GM12891 (cell line): ENCODE results near the gene POLR3B. TPM values are rescaled to one million over a fixed set of nuclear protein-coding genes. Genes with fewer than 3 reads are reported as not detected.
A peak's percentile ranks its signal among the peaks of the same experiment; 100 is the strongest.
"Not testable (repeated sequence)": the region's sequence is repeated elsewhere in the genome, so short reads cannot be mapped to it uniquely, and the experiment has no call there.

Experiments used
- DNase-seq: peaks from one replicate; pipeline ENCODE4 v3.0.0; 2011; ENCODE audit warnings: low spot score; ENCODE audit not compliant: insufficient read length
- FAIRE-seq: peaks from 2 replicates; lab custom pipeline; 2011; peaks lifted over from hg19 to GRCh38; lab: Jason Lieb, UNC
- PAX5 ChIP-seq: IDR thresholded peaks from 2 replicates; pipeline ENCODE4 v1.6.1; 2011; ENCODE audit warnings: low read length, moderate library complexity, mild to moderate bottlenecking; ENCODE audit not compliant: insufficient read depth, severe bottlenecking
- POLR2A ChIP-seq: IDR thresholded peaks from 2 replicates; pipeline ENCODE4 v1.6.1; 2011; ENCODE audit warnings: low read depth, low read length, control low read depth
- POLR2AphosphoS5 ChIP-seq: IDR thresholded peaks from 2 replicates; pipeline ENCODE4 v1.6.1; 2011; ENCODE audit warnings: low read depth, low read length, control low read depth
- POU2F2 ChIP-seq: IDR thresholded peaks from 2 replicates; pipeline ENCODE4 v1.6.1; 2011; ENCODE audit warnings: low read depth, mild to moderate bottlenecking, control low read depth, low read length, moderate library complexity
- SPI1 ChIP-seq: IDR thresholded peaks from 2 replicates; pipeline ENCODE4 v1.6.1; 2011; ENCODE audit warnings: low read depth, low read length, control low read depth
- TAF1 ChIP-seq: IDR thresholded peaks from 2 replicates; pipeline ENCODE4 v1.6.1; 2011; ENCODE audit warnings: low read depth, low read length, control low read depth
- polyA plus RNA-seq: library from polyadenylated mRNA; unstranded; fragments of >200 nt; gene quantifications from one replicate; pipeline ENCODE4 v1.2.1, GENCODE V29; 2012; ENCODE audit warnings: low read depth, missing spikeins, inconsistent platforms; ENCODE audit not compliant: missing spikeins

POLR3B gene
- 3.1 TPM for polyA plus RNA-seq

DNA sequence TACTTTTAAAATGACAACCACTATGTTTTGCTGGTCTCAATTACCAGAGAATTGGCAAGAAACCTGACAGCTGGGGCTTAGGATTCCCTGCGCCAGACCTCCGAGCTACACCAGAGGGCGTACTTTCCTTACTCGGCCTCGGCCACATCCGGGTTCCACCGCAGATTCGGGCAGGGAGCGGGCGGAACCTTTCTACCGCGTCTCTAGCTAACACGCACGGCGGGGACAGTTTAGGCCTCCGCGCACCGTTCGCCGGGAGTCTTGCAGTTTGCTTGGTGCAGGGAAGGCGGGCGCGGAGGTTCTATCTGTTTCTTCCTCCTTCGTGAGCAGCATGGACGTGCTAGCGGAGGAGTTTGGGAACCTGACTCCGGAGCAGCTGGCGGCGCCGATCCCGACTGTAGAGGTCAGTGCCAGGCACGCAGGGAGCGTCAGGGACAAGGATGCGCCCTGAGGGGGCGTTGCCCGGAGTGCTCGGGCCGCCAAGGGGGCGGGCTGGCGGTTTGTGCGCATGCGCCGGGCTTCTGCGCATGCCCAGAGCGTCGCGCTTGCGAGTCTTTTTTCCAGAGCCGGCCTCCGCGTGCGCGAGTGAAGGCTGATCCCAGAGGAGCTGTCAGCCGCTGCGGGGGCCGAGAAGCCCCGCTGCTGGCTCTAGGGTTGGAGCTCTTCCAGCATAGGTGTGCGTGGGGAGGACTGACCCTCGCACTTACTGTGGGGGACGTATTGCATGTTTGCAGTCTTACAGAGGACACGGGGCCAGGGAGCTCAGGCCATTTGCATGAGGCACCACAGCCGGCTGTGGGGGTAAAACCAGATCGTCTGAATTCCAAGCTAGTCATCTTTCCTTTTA lies at the start of gene POLR3B:
Gene POLR3B (plus strand): TSS at position 200 of the 847 bp plus-strand sequence. CDS start 132 bp downstream, at position 332.
- DNase-seq: peak; percentile 86
- TF ChIP-seq POLR2A (peak; percentile 77), SPI1 (no peak), PAX5 (no peak), POLR2AphosphoS5 (peak; percentile 73), POU2F2 (peak; percentile 94), TAF1 (peak; percentile 62)
- FAIRE-seq: peak; percentile 94

DNA sequence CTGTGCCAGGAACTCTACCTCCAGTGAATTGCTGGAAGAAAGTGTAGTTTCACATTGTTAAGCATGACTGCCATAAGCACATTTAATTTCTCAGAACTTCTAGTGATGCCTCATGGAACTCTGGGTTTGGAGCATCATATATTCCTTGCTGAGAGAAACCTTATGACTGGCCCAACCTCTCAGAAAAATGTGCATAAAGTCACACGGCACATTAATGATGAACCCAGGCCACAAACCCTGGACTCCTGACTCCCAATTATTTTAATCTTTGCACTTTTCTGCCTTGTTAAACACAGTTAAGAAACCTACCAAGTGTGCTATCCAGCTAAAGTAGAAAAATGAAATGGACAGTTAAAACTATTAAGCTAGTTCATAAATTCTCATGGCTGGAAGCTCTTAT lies 49.4 kb upstream of the POLR3B start:
- DNase-seq (no peak), FAIRE-seq (no peak)
- TF ChIP-seq POLR2AphosphoS5: no peak
- no peak for TF ChIP-seq POU2F2
- no peak for TF ChIP-seq PAX5
- TF ChIP-seq SPI1: no peak
- TF ChIP-seq TAF1: no peak
- no peak for TF ChIP-seq POLR2A

DNA sequence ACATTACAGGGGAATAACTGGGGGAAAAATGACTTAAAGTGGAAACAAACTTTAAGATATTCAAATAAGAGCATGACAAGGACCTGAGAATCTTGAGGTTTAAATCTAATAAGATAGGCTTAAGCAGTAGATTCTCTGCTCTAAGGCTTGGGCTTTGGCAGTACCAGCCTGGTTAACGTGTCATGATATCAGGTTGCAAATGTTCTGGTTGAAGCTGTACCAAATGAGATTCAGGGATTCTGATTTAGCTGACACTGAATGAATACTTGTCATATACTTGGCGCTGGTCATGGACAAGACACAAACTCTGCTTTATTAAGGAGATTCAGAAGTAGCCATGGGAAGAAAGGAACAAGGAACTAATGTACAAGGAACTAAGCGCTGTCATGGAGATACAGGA lies 48.9 kb upstream of the POLR3B start:
- no peak for DNase-seq
- no peak for TF ChIP-seq POU2F2
- FAIRE-seq: no peak

DNA sequence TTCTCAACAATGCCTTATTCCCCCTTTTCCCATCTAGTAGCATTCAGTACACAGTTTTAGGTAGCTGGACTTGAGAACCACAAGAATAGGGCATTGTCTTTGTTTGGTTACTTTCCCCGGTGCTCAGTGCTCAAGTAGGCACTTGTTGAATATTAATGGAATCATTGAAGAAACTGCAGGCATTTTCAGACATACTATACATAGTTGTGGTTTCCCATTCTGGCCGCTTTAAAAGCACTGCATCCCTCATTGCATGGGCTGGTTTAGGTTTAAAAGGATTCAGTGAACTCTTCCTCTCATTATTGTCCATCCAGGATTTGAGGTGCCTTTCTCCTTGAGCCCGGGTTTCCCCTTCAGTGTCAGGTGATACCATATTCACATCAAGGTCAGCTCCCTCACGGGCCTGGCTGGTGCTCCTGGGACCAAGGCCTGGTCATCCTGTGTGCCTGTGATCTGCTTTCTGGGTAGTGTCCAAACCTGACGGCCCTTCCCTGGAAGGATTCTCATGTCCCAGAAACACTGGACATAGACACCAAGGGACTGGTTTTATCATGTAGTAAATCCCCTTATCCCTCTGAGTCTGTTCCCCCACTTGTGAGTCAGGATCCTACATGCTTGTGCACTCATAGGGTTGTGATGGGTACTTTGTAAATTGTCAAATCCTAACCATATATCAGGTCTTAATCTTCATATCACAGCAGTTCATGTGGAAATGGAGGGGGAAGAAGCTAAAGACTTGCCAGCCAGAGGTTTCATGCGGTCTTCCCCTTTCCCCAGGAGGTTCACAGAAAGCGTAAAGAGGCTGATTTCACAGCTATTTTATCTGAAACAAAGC lies 47.7 kb upstream of the POLR3B start:
- no peak for TF ChIP-seq POLR2A
- no peak for TF ChIP-seq PAX5
- no peak for TF ChIP-seq POLR2AphosphoS5
- no peak for TF ChIP-seq POU2F2
- TF ChIP-seq SPI1: no peak
- no peak for TF ChIP-seq TAF1
- no peak for FAIRE-seq
- DNase-seq: no peak

DNA sequence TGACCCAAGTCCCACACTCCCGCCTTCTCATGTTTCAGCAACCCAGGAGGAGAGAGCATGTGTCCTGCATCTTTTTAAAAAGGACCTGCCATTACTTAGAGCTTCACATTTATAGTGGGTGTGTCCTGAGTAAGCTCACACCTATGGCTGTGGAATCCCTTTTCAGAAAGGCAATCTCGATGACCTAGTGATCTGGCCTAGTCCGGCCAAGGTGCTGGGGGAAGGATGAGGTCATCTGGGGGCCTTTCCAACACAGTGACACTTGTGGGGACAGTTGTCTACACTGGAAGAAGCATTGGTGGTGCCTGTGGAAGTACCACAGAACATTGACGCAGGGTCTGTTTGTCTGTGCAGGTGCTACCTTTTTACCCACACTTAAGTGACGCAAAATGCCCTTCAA lies 46.9 kb upstream of the POLR3B start:
- DNase-seq (no peak), FAIRE-seq (peak; percentile 58)
- TF ChIP-seq POU2F2: 0 out of 2 replicates have a peak, but pooled peaks have one; percentile 31
- TF ChIP-seq PAX5: no peak

DNA sequence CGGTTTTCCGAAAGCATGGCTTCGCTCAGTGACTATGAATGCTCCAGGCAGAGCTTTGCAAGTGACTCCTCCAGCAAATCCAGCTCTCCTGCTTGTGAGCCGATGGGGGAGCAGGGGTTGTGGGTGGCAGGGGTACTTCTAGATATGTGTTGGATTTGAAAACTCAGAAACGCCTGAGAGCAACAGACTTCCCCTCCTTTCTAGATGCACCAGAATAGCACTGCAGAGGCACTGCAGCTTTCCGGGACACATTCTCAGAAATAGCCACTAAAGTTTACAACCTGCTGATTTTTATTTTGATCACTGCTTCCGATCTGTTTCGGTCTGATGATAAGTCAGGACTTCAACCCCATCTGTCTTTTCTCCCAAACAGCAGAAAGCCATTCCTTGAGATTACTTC lies 46.4 kb upstream of the POLR3B start:
- TF ChIP-seq POLR2A (no peak), TAF1 (no peak), POLR2AphosphoS5 (no peak), PAX5 (no peak)
- DNase-seq: no peak
- FAIRE-seq: peak; percentile 59

DNA sequence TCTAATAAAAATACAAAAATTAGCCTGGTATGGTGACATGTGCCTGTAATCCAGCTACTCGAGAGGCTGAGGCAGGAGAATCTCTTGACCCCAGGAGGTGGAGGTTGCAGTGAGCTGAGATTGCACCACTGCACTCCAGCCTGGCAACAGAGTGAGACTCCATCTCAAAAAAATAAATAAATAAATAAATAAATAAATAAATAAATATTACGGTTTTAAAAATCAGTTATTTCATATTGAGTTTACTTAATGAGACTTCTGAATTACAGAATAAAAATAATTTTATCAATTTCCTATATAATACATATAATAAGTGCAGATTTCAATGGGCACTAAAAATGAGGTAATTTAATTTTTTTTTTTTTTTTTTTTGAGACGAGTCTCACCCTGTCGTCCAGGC lies 44.1 kb upstream of the POLR3B start:
- not testable (repeated sequence) for FAIRE-seq, DNase-seq

DNA sequence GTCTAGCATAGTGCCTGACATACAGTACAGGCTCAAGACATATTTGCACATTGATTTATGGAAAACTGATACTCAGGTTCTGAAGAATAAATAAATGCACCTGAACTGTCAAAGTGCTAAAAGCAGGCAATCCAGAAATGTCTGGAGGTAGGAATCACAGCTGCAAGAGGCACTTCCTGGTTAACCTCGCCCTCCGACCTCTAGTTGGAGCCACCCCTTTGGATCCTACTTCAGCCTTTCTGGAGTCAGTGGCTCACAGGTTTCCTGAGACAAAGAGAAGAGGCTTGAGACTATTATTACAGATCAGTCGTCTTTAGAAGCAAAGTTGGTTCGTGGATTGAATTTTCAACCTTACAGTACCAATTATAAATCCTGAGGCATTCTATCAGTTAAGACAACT lies 42.0 kb upstream of the POLR3B start:
- no peak for DNase-seq
- TF ChIP-seq TAF1: no peak
- TF ChIP-seq POLR2AphosphoS5: no peak
- no peak for TF ChIP-seq PAX5
- no peak for TF ChIP-seq POU2F2
- FAIRE-seq: peak; percentile 28

DNA sequence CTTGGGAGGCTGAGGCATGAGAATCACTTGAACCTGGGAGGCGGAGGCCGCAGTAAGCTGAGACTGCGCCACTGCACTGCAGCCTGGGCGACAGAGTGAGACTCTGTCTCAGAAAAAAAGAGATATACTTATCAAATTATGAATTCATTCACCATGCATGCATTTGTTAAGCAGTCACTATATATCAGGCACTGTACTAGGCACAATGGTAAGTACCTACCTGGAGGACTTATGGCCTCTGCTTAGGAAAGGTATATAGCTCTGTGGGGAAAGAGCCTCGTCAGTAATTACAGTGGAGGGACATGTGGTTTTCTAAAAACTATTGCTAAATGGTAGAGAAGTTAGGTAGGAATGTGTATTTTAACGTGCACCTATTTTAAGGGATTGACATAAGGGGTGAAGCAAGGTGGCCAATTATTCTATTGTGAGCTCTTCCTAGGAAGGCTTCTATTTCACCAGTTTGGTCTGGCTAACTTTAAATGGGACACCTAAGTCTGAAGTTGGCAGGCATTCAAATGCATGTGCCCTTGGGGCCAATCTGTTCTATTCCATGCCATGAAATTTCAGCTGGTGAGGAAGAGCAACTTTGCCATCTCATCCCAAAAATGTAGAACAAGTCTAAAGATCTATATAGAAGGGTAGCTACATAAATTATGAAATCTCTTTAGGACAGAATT lies 40.0 kb upstream of the POLR3B start:
- TF ChIP-seq SPI1 (no peak), POU2F2 (no peak), PAX5 (no peak), TAF1 (no peak), POLR2AphosphoS5 (no peak), POLR2A (no peak)
- FAIRE-seq (no peak), DNase-seq (no peak)

DNA sequence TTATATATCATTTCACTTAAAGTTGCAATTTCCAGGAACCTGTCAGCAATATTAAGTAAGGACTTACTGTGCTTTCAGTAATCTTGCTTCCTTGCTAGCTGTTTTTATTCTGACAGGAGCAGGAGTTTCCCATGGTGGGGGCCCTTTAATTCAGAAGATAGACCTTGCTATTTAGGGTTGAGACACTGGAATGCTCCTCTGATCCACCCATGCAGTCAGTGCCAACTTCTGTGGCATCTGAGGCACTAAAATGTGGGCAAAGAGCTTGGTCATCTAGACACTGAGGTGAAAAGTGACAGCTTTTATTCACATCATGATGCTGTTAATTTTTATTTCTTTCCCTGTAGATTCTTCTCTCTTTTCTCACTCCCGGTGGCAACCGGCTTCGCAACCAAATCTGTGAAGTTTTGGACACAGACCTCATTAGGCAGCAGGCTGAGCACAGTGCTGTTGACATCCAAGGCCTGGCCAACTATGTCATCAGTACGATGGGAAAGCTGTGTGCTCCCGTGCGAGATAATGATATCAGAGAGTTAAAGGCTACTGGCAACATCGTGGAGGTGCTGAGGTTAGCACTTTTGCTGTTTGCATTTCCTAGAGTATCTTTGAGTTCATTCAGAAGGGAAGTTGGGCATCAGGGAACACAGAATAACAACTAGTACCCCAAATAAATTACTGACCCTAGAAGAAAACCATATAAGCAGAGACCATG lies 36.3 kb upstream of the POLR3B start:
- DNase-seq: no peak
- TF ChIP-seq POLR2AphosphoS5: no peak
- no peak for TF ChIP-seq TAF1
- no peak for TF ChIP-seq PAX5
- no peak for TF ChIP-seq SPI1
- TF ChIP-seq POU2F2: no peak
- TF ChIP-seq POLR2A: no peak
- no peak for FAIRE-seq
